ENCODE results near the gene PFN2. TPM values are rescaled to one million over a fixed set of nuclear protein-coding genes. Genes with fewer than 3 reads are reported as not detected.

PFN2 gene
- total RNA-seq, 1 donor from 2014 or later = 19.3 TPM

- intact Hi-C loops (cut with DNase I) = no loop called here
- Histone ChIP-seq H3K9me3 (no peaks in the 10 kb centered on the region), H3K27ac (no peak overlapping the region), H3K4me3 (no peak overlapping the region), H3K36me3 (peaks cover 8 to 11% of the 10 kb centered on the region in 2 donors), H3K27me3 (no peaks in the 10 kb centered on the region), H3K4me1 (no peaks in the 10 kb centered on the region)
- no peak for DNase-seq (ENCODE audit: low spot score in 2 of 2)
- TF ChIP-seq, protein P1, sequence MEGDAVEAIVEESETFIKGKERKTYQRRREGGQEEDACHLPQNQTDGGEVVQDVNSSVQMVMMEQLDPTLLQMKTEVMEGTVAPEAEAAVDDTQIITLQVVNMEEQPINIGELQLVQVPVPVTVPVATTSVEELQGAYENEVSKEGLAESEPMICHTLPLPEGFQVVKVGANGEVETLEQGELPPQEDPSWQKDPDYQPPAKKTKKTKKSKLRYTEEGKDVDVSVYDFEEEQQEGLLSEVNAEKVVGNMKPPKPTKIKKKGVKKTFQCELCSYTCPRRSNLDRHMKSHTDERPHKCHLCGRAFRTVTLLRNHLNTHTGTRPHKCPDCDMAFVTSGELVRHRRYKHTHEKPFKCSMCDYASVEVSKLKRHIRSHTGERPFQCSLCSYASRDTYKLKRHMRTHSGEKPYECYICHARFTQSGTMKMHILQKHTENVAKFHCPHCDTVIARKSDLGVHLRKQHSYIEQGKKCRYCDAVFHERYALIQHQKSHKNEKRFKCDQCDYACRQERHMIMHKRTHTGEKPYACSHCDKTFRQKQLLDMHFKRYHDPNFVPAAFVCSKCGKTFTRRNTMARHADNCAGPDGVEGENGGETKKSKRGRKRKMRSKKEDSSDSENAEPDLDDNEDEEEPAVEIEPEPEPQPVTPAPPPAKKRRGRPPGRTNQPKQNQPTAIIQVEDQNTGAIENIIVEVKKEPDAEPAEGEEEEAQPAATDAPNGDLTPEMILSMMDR (IDR thresholded peaks at IDR 0.05) = no peak
Observed at GRCh38 chr3:149919509-149919908, 51.2 kb downstream of the PFN2 start.

DNA sequence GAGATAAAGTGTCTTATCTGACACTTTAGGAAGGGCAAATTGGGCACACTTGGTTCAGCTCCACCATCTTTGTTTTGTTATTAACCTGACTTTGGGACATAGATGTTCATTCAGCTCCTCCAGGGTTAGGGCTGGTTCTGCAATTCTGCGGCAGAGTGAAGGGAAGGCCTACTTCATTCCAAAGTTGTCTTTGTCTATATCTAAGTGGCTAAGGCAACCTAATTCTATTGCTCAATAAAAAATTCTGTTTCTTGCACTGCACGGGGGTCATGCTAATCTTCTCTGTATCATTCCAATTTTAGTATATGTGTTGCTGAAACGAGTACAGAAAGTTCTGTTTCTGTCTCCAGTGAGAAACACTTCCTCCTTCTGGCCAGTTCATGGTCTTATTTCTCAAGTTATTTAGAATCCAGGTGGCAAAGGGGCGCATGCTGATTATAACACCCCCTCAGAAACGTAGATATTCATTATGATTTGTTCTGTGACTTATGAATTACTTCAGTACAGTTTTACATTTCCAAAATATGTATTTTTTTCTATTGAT lies 53.5 kb downstream of the PFN2 start:
- TF ChIP-seq, protein P1 (IDR thresholded peaks at IDR 0.05) = no peak
- H3K4me3 ChIP-seq = no peak overlapping the region
- no peak overlapping the region for H3K27ac ChIP-seq
- no peaks in the 10 kb centered on the region for H3K27me3 ChIP-seq
- peaks cover 8 to 18% of the 10 kb centered on the region in 2 donors for H3K36me3 ChIP-seq
- intact Hi-C loops (cut with DNase I) = no loop called here
- no peaks in the 10 kb centered on the region for H3K4me1 ChIP-seq
- DNase-seq (ENCODE audit: low spot score in 2 of 2) = no peak
- H3K9me3 ChIP-seq = no peaks in the 10 kb centered on the region

Other genes starting within 250 kb of the PFN2 start
- 39.6 TPM for gene COMMD2, start 218.4 kb downstream of the PFN2 start, total RNA-seq
- gene ANKUB1, start 178.3 kb downstream of the PFN2 start, total RNA-seq = not detected
- gene RNF13, start 157.7 kb downstream of the PFN2 start, total RNA-seq = 69.3 TPM